HG02610 (cell line): Measurements from ENCODE around the gene ELMO1.
"Not testable (repeated sequence)": the region's sequence is repeated elsewhere in the genome, so short reads cannot be mapped to it uniquely, and the experiment has no call there.

Experiments
- ATAC-seq: cut with Tn5 transposase; IDR thresholded peaks from one replicate; pipeline ENCODE4 v1.9.1; 2021; ENCODE audit warnings: mild to moderate bottlenecking, moderate library complexity; ENCODE audit not compliant: unreplicated experiment

The ELMO1 gene

DNA sequence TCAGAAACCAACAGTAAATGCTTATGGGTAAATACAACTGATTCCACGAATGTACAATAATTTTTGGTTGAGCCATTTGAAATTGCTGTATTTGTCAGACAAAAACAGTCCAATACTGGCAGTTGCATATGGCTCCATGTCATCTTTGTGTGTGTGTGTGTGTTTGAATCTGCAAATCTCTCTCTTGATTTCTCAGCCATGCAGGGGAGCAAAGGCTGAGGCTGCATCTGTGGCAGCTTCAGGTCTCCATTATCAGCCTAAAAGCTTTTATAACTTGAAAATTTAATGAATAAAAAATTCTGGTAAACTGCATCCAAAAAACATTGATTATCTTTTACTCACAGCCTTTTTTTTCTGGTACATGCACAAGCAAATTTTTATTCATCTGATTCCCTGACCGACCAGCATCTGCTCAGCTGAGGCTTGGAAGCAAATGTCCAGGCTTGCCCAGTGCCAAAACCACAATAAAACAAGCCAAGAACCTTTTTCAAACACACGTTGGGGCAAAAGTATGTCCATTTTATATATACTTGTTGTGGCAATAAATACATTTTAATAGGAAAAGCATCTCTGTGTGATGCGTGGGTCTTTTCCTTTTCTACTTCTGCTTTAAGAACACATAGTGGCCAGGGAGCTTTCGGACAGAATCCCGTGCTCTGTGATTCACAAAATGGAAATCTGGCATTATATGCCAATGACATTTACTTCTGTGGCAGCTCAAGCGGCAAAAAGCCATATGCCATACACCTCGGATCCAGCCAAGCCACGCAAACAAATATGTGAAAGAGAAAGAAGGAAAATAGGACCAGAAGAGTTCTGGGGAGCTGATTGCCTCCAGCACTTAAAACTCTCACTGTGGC is 448.8 kb downstream of the ELMO1 start:
- no peak for ATAC-seq

DNA sequence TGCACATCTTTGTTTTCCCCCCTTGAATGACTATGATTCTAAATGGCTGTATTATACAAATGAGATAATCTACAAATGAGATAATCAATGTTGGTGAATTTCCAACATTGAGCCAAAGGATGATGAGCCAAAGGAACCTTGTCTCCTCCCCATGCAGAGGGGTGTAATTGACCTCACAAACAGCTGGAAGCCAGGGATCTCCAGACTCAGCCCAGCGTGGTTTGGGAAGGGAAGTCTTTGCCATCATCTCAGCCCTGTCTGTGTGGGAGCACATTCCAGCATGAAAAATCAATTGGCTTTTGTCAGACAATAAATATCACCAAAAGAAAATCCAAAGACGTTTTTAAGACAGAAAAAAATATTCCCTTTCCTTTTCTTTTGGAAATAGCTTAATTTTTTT is 452.9 kb downstream of the ELMO1 start:
- ATAC-seq: no peak

DNA sequence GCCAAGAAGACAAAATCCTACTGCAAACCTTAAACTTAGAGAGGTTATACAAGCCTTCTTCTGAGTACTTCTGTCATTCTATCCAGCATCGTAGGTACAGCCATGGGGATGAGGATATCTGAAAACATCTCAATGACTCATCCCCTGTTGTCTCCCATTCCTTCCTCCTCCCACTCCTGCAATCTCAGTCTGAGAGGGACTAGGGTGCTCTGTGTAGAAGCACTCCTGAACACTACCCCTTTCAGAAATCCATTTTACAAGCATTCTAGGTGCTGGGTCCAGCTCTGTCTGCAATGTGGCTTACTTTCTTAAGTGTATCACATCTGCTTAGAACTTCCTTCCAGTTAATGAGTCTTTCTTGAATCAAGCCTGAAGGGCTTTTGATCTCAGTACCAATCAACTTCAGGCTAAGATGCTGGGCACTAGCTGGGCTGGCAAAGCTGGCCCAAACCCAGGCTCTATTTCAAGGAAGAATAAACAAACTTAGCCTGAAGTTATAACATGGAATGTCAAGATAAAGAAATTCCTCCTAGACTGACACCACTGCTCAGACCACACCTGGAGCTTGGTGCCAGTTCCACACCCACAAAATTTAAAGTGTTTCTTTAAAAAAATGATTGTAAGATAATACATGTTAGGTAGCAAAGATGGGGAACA is 454.1 kb downstream of the ELMO1 start:
- ATAC-seq: no peak

DNA sequence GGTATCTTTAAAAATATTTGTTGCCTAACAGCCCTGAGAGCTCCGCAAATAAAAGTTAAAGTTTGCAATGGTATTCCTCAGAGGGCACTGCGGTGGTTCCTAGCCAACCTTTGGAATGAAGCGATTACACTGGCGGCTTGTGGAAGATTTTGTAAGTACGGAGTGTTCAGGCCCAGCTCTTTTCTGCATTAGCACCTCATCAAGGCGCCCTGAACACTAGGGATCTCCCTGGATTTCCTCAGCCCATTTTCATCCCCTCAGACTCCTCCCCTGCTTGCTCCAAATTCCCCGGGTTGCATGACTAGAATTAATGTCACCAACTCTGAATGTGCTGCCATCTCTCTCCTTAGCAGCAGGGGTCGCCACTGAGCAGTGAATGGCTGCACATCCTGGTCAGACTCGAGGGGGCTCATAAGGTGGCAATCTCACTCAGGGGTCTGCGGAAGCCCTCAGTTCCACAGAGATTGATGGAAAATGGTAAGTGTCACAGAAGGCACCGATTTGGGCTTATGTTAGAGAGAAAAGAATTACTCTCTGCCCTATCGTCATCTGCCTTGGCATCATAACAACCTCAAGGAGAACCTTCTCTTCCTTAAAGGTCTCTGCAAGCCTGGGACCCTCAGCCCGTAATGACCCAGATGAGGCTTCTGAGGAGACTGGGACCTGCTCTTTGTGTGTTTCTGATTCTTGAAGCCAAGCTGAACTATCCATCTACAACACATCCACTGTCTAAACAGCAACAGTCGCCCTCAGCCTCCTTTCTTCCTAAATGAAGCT is 461.5 kb downstream of the ELMO1 start:
- peak; percentile 53 for ATAC-seq

DNA sequence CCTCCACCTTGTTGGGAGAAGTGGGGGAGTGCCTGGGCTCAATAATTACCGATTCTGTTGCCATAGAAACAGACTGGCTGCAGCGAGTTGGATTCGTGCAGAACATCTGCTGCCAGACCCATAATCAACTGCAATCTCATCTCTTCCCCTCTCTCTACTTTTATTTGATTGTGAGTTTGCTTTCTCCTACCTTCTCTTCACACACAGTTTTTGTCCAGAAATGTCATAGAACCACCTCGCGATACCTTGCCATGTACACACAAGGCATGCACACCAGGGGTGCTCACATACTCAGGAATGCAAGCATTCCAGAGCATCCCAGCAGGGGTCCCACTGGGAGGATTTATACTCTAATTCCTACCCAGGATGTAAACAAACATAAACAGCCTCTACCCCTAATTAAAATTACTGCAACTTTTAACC is 462.1 kb downstream of the ELMO1 start:
- ATAC-seq: no peak

DNA sequence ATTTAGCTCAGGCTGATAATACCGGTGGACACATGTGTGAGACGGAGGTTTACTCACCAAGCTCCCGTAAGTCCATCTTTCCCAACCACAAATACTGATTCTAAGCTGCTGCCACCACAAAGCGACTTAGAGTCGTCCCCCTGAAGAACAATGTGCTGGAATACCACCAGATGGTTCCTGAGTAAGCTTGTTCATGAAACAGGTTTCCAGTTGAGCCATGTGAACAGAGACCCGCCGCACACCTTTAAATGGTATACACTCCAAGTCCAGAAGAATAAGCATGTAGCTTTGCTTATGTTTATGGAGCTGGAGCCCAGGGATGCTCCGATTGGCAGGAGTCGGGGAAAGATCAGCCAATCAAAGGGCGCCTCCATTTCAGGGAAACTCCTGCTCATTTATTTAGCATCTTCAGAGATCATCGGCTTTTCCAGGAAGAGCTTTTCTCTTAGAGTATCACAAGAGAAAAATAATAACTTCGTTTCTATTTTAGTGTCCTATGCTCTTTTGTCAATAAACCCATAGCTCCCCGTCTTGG is 462.7 kb downstream of the ELMO1 start:
- ATAC-seq: no peak

DNA sequence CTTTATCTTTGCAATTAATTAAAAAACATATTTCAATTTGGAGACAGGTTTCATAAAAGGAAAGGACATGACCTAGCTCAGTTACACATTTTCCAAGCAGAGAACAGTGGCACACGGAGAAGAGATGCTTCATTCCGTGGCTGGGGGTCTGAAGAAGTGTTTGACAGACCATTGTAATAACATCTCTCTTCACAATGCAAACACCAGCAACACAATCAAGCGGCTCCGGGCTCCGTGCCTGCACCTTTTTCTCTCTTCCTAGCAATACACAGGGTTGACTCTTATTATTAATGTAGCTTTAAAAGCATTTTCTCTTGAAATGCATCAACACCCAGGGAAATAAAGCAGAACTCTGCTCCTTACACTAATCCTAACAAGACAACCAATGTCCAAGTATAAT is 463.3 kb downstream of the ELMO1 start:
- ATAC-seq: no peak

DNA sequence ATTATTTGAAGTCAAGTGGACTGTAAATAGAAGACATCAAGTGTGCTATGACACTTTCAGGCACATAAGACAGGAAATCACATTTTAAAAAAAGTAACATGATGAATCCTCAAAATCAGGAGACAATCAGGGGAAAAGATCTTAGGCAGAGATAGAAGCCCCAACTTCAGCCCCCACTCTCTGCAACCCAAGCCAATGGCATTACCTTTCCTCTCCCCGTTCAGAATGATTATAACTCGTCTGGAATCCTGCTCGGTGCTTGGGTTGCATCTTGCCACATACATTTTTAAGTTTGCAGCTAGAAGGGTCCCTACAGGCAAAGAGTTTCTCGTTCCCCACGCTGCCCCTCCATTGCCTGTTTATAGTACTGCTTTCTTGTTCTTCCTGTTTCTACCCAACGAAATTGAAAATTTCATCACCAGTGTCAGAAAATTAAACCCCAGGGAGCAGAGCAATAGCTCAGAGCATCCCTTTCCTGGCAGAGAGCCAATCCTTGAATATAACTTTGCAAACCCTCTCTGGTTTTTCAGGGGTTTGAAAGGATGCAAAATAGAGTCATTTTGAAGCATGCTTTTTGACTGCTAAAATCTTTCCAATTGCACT is 463.9 kb downstream of the ELMO1 start:
- ATAC-seq: no peak

DNA sequence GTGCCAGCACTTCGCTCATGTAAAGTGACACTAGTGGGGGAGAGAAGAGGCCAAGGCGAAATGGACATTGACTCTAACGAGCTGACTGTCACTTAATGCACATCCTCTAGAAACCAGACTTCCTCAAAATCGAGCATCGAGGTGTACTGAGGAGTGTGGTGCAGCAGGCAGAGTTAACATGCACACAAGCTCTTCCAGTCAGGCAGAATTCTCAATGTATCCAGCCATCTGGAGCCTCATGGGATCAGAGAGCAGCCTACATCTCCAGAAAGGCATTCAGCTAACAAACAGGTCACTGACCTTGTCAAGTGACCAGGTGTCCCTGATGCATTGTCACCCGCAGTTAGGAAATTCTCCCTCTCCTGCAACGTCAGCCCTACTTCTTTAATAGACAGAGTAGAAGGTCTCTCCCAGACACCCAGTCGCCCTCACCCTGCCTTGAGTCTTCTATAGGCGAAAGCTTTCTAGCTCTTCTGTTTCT is 464.6 kb downstream of the ELMO1 start:
- ATAC-seq: no peak

DNA sequence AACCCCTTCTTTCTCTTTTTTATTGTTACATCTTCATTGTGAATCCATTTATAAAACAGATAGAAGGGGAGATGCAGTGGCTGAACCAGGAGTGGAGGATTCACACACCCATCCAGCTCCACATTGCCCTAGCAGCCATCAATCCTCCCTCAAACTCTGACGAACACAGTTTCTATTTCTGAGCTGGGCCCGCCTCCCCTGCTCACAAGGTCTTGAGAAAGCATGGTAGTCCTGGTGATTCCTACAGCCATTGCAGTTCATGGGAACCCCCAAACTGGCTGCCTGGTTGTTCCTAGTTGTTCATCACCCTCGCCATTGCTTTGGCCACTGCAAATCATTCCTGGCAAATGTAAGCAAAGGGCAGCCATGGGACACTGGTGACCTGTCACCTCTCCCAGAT is 465.9 kb downstream of the ELMO1 start:
- ATAC-seq: no peak

DNA sequence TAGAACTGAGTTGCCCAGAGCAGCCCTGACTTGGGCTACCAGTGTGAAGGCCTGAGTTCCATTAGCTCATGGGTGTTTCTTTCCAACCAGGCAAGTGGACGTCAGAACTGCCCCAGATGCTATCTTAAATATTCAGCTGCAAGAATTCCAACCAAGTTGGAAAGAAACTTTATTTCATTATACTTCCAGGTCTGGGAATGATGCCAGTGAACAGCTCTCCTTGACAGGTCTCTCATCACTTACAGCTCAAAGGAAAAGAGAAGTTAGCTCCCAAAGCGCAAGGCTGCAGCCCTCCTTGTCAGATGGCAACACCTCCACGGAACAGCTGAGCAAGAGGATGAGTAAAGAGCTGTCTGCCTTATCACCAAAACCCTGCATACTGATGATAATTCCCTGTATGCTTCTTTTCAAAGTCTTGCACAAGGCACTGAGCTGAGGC is 468.8 kb downstream of the ELMO1 start:
- ATAC-seq: no peak

DNA sequence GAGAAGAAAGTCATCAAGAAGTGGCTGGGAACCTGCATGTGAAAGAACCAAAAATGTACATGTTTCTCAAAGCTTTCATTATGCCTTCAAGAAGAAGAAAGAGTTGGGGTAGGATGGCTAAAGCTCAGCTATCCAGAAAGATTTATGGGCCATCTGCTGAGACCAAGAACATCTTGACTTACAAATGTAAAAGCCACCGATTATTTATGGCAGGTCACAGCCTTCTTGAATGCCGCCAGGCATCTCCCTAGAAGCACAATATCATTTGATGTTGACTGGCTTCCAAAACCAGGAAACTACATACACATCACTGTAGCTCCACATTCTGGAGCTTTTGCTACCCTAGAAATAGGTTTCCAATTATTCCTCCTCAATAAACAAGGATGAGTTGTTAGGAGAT is 470.2 kb downstream of the ELMO1 start:
- ATAC-seq: no peak

DNA sequence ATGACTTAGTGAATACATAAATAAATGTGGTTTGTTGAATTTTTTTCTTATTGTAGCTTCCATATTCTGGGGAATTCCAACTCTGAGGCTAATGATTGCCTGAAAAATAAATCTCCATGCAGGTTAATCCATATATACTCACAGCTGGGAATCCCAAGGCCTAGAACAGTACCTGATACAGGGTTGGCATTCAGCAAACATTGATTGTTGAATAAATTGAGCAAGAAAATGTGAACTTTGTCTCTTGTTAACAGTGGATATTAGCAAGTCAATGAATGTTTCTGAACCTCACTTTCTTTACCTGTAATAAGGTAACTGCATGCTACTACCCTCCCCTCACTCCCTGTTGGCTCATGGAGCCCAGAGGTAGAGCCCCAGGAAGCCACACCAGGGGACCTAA is 470.8 kb downstream of the ELMO1 start:
- ATAC-seq: no peak

DNA sequence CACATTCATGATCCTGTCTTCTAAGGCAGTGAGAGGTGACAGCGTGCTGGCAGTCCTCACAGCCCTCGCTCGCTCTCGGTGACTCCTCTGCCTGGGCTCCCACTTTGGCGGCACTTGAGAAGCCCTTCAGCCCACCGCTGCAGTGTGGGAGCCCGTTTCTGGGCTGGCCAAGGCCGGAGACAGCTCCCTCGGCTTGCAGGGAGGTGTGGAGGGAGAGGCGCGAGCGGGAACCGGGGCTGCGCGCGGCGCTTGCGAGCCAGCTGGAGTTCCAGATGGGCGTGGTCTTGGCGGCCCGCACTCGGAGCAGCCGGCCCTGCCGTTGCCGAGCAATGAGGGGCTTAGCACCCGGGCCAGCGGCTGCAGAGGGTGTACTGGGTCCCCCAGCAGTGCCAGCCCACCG is 475.1 kb downstream of the ELMO1 start:
- ATAC-seq: not testable (repeated sequence)

DNA sequence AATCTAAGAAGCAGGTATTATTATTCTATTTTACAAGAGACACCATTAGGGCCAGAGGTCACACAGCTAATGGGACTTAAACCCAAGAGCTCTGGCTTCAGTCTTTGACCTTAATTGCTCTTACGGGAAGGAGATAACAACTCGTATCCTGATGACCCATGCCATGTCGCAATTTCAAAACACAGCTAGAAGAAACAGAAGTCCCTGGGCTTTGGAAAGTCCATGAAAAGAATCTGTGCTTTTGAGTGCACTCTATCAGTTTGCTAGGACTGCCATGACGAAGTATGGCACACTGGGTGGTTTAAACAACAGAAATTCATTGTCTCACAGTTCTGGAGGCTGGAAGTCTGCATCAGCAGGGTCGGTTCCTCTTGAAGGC is 476.5 kb downstream of the ELMO1 start:
- no peak for ATAC-seq

DNA sequence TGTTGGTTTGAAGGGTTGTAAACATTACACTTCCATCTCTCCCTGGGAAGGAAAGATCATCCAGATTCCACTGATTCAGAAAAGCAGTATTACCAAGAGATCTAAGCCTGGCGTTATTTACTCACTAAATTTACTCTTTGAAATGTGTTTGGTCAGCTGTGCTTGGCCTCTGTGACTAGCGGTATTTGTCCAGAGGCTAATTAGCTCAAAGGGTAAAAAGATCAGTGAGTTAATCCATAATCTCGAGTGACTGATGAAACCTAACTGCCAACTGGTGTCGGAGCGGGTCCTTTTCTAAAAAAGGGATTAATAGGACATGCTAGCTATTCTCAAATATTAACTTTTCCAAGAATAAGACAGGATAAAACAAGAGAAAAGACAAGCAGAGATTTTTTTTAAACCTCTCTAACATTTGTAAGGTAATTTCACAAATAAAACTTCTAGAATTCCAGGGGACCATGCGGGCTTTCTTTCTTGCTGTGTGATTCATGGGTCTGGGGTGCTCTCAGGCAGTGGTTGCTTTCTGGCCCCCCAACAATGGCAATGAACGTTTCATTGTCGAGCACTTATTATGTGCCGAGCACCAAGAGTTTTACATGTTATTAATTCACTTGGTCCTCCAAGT is 477.0 kb downstream of the ELMO1 start:
- no peak for ATAC-seq

DNA sequence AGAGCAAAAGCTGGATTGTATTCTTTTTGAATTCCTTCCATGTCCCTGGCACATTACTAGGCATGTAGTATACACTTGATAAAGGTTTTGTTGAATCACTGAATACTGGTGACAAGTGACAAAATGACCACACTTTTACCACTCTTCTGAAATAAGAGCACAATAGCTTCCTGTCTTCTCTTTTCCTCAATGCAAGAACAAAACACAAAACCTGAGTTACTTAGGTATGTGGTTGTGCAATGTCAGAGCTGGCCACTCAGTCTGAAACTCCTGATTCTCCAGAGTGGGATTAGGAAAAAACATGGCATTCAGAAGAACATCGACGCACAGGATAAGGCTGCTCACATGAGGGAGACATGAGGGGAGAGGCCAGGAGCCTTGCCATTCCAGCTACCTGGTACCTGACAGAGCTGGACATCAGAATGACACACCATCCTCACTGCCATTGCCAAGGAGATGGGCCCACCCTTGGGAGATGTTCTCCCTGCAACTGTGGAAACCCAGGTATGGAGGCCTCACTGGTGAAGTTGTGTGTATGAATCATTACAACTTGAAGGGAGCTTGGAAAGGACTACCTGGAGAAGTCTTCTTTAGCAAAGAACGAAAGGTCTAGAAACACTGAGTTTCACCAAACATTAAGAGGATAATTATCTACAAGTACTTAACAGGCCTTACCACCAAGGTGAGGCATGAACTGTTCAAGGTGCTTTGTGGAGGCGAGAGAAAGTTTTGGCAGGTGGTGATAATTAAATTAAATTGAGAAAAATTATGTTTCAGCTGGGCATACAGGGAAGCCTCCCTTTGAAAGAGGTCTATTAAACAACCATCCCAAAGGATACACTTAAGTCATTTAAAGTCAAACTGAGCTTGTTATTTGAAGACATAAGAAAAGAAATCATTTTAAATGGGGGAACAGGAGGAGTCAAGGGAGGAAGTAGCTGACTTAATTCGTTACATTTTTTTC is 477.8 kb downstream of the ELMO1 start:
- no peak for ATAC-seq

DNA sequence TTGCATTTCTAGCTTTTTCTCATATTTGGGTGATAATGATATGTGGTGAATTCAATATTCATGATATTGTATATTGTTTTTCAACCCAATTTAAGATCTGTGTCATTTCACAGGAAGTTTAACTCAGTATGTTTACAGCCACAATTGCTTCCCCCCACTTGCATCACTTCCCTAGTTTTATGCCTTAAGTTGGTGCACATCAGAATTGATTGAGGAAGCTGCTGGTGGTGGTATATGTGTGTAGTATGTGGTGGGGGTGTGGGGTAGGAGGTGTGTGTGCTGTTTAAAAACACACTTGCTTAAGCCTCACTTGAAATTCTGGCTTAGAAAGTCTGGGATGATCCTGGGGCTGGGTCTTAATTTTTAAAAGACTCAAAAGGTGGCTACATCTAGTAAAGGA is 479.3 kb downstream of the ELMO1 start:
- no peak for ATAC-seq

DNA sequence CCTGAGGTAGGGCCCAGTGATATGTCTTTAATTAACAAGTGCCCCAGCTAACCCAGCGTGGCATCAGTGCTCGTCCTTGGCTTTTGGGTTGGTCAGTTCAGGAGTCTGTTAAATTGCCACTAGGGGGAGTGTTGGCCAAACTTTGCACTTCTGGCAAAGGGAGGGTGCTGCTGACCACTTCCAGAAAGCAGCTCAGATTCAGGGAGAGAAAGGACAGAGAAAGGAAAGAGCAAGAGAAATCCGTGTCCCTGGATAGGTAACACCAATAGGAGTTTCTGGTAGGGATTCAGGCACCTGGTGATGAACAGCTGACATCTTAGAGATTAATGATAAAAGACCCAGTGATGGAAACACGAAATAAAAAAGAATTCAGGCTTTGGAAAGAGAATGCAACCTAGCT is 481.3 kb downstream of the ELMO1 start:
- ATAC-seq: no peak
